KMS-11 (cell line): ENCODE results near the gene RIPPLY1.

Source experiments
- H2AFZ ChIP-seq: fragments of 200-600 bp; sonication (generic); 2 replicates; pipeline ENCODE4 v1.6.1; 2016; ENCODE audit warnings: antibody characterized with exemption, mixed run types, low read depth
- H3K27ac ChIP-seq: fragments of 200-600 bp; sonication (generic); 2 replicates; pipeline ENCODE4 v1.6.1; 2016; ENCODE audit warnings: mild to moderate bottlenecking, mixed run types
- H3K27me3 ChIP-seq: fragments of 200-600 bp; sonication (generic); 2 replicates; pipeline ENCODE4 v1.6.1; 2017; ENCODE audit warnings: mild to moderate bottlenecking, low read depth, mixed run types, moderate library complexity; ENCODE audit not compliant: insufficient read depth
- H3K36me3 ChIP-seq: fragments of 200-600 bp; sonication (generic); 2 replicates; pipeline ENCODE4 v1.6.1; 2017; ENCODE audit warnings: mild to moderate bottlenecking, mixed run types; ENCODE audit not compliant: insufficient read depth
- H3K4me1 ChIP-seq: fragments of 200-600 bp; sonication (generic); 2 replicates; pipeline ENCODE4 v1.6.1; 2016; ENCODE audit warnings: mild to moderate bottlenecking, low read depth, mixed run types; ENCODE audit not compliant: poor library complexity, severe bottlenecking
- H3K4me2 ChIP-seq: fragments of 200-600 bp; sonication (generic); 2 replicates; pipeline ENCODE4 v1.7.0; 2016; ENCODE audit warnings: mild to moderate bottlenecking, mixed run types
- H3K4me3 ChIP-seq: fragments of 200-600 bp; sonication (generic); IDR thresholded peaks from 2 replicates; pipeline ENCODE4 v1.6.1; 2017; ENCODE audit warnings: low read depth, low read length, mixed read lengths; ENCODE audit not compliant: insufficient read depth
- H3K79me2 ChIP-seq: fragments of 200-600 bp; sonication (generic); 2 replicates; pipeline ENCODE4 v1.6.1; 2016; ENCODE audit warnings: low read depth, mixed run types; ENCODE audit not compliant: insufficient read depth
- H3K9ac ChIP-seq: fragments of 200-600 bp; sonication (generic); 2 replicates; pipeline ENCODE4 v1.6.1; 2016; ENCODE audit warnings: mild to moderate bottlenecking, mixed run types
- H4K20me1 ChIP-seq: fragments of 200-600 bp; sonication (generic); 2 replicates; pipeline ENCODE4 v1.6.1; 2016; ENCODE audit warnings: mild to moderate bottlenecking, mixed run types; ENCODE audit not compliant: insufficient read depth
- TF ChIP-seq, protein P1 (sequence below): fragments of 200-600 bp; sonication (generic); conservative IDR thresholded peaks from 2 replicates; pipeline ENCODE4 v1.6.1; 2017; ENCODE audit warnings: low read depth, mild to moderate bottlenecking, antibody characterized with exemption, low read length, moderate library complexity, mixed read lengths

Gene RIPPLY1

DNA sequence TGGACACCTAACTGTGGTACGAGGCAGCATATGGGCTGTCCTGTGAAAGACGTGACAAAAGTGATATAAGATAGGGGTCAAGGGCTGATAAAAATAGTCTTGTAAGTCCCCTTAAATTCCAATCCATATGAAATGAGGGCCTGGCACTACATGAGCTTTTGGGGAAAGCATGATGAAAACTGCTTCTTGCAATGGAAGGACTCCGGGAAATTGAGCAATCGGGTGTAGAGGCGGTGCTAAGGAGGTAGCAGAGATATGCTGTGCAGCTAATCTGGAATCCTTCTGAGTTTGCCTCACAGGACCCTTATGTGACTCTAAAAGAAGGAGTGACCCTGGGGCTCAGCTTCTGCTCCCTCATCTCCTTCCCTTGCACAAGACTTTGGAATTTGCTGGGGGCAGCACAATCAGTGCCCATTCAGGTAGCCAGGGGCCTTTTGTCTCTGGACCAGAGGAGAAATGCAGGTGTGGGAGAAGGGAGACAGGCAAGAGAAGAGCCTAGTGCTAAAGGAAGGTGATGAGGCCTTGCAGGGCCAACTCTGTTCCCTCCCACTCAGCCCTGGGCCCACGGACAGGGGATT lies 29.9 kb upstream of the RIPPLY1 start:
- Histone ChIP-seq H3K4me1 (no peaks in the 10 kb centered on the region), H3K79me2 (no peaks in the 10 kb centered on the region), H3K4me3 (no peak overlapping the region), H3K9ac (no peak overlapping the region), H3K27ac (no peak overlapping the region), H4K20me1 (no peaks in the 10 kb centered on the region), H3K4me2 (no peak overlapping the region), H3K36me3 (no peaks in the 10 kb centered on the region), H3K27me3 (no peaks in the 10 kb centered on the region), H2AFZ (no peak overlapping the region)
- TF ChIP-seq, protein P1, sequence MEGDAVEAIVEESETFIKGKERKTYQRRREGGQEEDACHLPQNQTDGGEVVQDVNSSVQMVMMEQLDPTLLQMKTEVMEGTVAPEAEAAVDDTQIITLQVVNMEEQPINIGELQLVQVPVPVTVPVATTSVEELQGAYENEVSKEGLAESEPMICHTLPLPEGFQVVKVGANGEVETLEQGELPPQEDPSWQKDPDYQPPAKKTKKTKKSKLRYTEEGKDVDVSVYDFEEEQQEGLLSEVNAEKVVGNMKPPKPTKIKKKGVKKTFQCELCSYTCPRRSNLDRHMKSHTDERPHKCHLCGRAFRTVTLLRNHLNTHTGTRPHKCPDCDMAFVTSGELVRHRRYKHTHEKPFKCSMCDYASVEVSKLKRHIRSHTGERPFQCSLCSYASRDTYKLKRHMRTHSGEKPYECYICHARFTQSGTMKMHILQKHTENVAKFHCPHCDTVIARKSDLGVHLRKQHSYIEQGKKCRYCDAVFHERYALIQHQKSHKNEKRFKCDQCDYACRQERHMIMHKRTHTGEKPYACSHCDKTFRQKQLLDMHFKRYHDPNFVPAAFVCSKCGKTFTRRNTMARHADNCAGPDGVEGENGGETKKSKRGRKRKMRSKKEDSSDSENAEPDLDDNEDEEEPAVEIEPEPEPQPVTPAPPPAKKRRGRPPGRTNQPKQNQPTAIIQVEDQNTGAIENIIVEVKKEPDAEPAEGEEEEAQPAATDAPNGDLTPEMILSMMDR = no peak

DNA sequence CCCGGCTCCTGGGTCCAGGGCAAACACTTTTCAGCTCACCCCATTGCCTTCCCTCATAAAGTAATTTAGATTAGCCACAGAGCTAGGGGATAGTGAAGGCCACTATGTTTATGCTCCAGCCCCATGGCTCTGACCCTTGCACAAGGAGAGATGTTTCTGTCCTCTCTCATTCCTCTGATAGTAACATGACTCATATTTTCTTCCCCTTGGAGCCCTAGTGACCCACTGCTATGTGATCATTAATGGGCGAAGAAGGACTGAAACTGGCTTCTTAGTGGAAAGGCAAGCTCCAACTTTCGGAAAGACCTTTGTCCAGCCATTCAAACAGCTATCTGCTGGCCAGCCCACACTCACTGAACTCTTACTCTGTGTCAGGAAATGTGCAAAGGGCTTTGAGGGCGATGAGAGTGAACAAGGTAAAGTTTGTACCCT lies 29.4 kb upstream of the RIPPLY1 start:
- no peak overlapping the region for H3K4me3 ChIP-seq
- no peaks in the 10 kb centered on the region for H4K20me1 ChIP-seq
- H3K9ac ChIP-seq = no peak overlapping the region
- H3K4me1 ChIP-seq = no peaks in the 10 kb centered on the region
- H3K4me2 ChIP-seq = no peak overlapping the region
- H3K27me3 ChIP-seq = no peaks in the 10 kb centered on the region
- H2AFZ ChIP-seq = no peak overlapping the region
- no peaks in the 10 kb centered on the region for H3K79me2 ChIP-seq
- H3K36me3 ChIP-seq = no peaks in the 10 kb centered on the region
- TF ChIP-seq, protein P1 = no peak
- H3K27ac ChIP-seq = no peak overlapping the region

DNA sequence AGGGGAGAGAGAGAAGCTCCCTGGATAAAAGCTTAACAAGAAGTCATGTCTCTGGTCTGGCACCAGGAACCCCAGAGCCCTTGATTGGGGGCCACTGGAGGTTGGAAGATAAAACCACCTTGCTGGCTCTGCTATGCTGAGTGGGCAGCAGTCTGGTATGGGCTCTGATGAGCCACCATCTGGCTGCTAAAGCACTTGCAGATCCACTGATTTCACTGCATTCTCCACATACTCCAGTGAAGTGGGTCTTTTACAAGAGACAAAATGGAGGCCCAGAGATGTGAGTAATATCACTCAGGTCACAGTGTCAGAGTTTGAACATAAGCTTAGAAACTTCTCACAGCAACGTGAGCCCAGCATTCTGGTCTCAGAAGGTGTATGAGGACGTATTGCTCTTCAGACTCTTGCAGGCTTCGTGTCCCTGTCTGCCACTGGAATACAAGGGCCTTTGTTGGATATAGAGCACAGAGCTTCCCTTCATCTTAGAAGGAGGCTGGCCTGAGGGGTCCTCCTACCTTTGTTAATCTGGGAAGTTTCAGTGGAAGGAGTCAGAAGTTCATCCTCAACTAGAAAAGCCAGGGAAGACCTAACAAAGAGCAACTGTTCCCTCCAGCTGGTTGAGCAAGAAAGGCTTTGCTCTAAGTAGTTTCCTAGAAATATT lies 28.8 kb upstream of the RIPPLY1 start:
- Histone ChIP-seq H2AFZ (no peak overlapping the region), H3K4me3 (no peak overlapping the region), H3K9ac (no peak overlapping the region), H3K79me2 (no peaks in the 10 kb centered on the region), H3K36me3 (no peaks in the 10 kb centered on the region), H3K4me1 (no peaks in the 10 kb centered on the region), H3K4me2 (no peak overlapping the region), H4K20me1 (no peaks in the 10 kb centered on the region), H3K27ac (no peak overlapping the region), H3K27me3 (no peaks in the 10 kb centered on the region)
- TF ChIP-seq, protein P1 = no peak

DNA sequence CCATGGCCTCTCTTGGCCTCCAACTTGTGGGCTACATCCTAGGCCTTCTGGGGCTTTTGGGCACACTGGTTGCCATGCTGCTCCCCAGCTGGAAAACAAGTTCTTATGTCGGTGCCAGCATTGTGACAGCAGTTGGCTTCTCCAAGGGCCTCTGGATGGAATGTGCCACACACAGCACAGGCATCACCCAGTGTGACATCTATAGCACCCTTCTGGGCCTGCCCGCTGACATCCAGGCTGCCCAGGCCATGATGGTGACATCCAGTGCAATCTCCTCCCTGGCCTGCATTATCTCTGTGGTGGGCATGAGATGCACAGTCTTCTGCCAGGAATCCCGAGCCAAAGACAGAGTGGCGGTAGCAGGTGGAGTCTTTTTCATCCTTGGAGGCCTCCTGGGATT lies 25.1 kb upstream of the RIPPLY1 start:
- H3K4me2 ChIP-seq = no peak overlapping the region
- no peaks in the 10 kb centered on the region for H3K79me2 ChIP-seq
- H3K27ac ChIP-seq = no peak overlapping the region
- TF ChIP-seq, protein P1 = no peak
- H3K4me3 ChIP-seq = no peak overlapping the region
- H3K4me1 ChIP-seq = no peaks in the 10 kb centered on the region
- H4K20me1 ChIP-seq = no peaks in the 10 kb centered on the region
- no peaks in the 10 kb centered on the region for H3K36me3 ChIP-seq
- H2AFZ ChIP-seq = no peak overlapping the region
- H3K9ac ChIP-seq = no peak overlapping the region
- H3K27me3 ChIP-seq = no peaks in the 10 kb centered on the region
